Activated CD4-positive, alpha-beta T cell treated with anti-CD3 and anti-CD28 coated beads, Interleukin-2, amount 10 ng/mL, durations not matched to agents 24 days and 14 days (primary cell): Measurements from ENCODE around the gene RPS25. TPM values are rescaled to one million over a fixed set of nuclear protein-coding genes. Genes with fewer than 3 reads are reported as not detected.

ENCODE experiments used
- DNase-seq: peaks from one replicate; pipeline ENCODE4 v3.0.0; 2022
- H3K27ac Mint-ChIP-seq: one replicate; pipeline ENCODE4 v1.8.0; 2022; ENCODE audit warnings: mild to moderate bottlenecking, mixed read lengths
- H3K27me3 Mint-ChIP-seq: one replicate; pipeline ENCODE4 v1.8.0; 2022; ENCODE audit warnings: mixed read lengths
- H3K36me3 Mint-ChIP-seq: one replicate; pipeline ENCODE4 v1.8.0; 2022; ENCODE audit warnings: low read depth, mild to moderate bottlenecking, mixed read lengths
- H3K4me1 Mint-ChIP-seq: one replicate; pipeline ENCODE4 v1.8.0; 2021; ENCODE audit warnings: mixed read lengths
- H3K4me3 Mint-ChIP-seq: one replicate; pipeline ENCODE4 v1.8.0; 2022; ENCODE audit warnings: mild to moderate bottlenecking, moderate library complexity, mixed read lengths
- H3K9me3 Mint-ChIP-seq: one replicate; pipeline ENCODE4 v1.8.0; 2021; ENCODE audit warnings: mixed read lengths
- intact Hi-C: fragments of 100-400 bp; cut with micrococcal nuclease; formaldehyde crosslinking; loops from one replicate; pipeline ENCODE4 v1.15.1; 2023
- total RNA-seq: library from RNA; stranded (reverse); gene quantifications from 2 replicates; pipeline ENCODE4 v1.2.3, GENCODE V29; 2022

Gene RPS25
- total RNA-seq, 1 donor from 2014 or later: 1,641 TPM

GRCh38 chr11:119030029-119030328 is 11.8 kb upstream of the RPS25 start:
- Mint-ChIP-seq H3K27ac (peak overlapping the region; percentile 89), H3K27me3 (no peaks in the 10 kb centered on the region), H3K9me3 (no peaks in the 10 kb centered on the region), H3K4me3 (peak overlapping the region; percentile 83), H3K36me3 (peaks cover 11% of the 10 kb centered on the region), H3K4me1 (peaks cover 23% of the 10 kb centered on the region)
- no peak for DNase-seq
- intact Hi-C loops: loop anchor here (1.0 to 2.0 kb wide), 4 partner anchors 12 to 37 kb away; partner anchors contain the start of genes CENATAC, HYOU1, RPS25 and TRAPPC4

- peaks cover 15% of the 10 kb centered on the region for H3K36me3 Mint-ChIP-seq
- H3K4me3 Mint-ChIP-seq: peak overlapping the region; percentile 83
- no peaks in the 10 kb centered on the region for H3K27me3 Mint-ChIP-seq
- no peaks in the 10 kb centered on the region for H3K9me3 Mint-ChIP-seq
- H3K4me1 Mint-ChIP-seq: peaks cover 26% of the 10 kb centered on the region
- H3K27ac Mint-ChIP-seq: peak overlapping the region; percentile 89
- DNase-seq: no peak
- intact Hi-C loops: loop anchor here (1.0 to 2.0 kb wide), 4 partner anchors 11 to 37 kb away; partner anchors contain the start of genes CENATAC, HYOU1, RPS25 and TRAPPC4
Observed at GRCh38 chr11:119029340-119030028, 11.3 kb upstream of the RPS25 start.

- Mint-ChIP-seq H3K4me1 (peaks cover 29% of the 10 kb centered on the region), H3K36me3 (peaks cover 18% of the 10 kb centered on the region), H3K4me3 (peak overlapping the region; percentile 83), H3K9me3 (no peaks in the 10 kb centered on the region), H3K27me3 (no peaks in the 10 kb centered on the region), H3K27ac (peak overlapping the region; percentile 25)
- intact Hi-C loops: no loop called here
- DNase-seq: no peak
Observed at GRCh38 chr11:119029069-119029339, 10.9 kb upstream of the RPS25 start.

- H3K27me3 Mint-ChIP-seq: no peaks in the 10 kb centered on the region
- no peaks in the 10 kb centered on the region for H3K9me3 Mint-ChIP-seq
- DNase-seq: no peak
- H3K4me1 Mint-ChIP-seq: peaks cover 34% of the 10 kb centered on the region
- peak overlapping the region; percentile 25 for H3K27ac Mint-ChIP-seq
- intact Hi-C loops: no loop called here
- H3K4me3 Mint-ChIP-seq: peak overlapping the region; percentile 83
- H3K36me3 Mint-ChIP-seq: peaks cover 23% of the 10 kb centered on the region
Observed at GRCh38 chr11:119028346-119029068, 10.4 kb upstream of the RPS25 start.

- no peaks in the 10 kb centered on the region for H3K9me3 Mint-ChIP-seq
- H3K27ac Mint-ChIP-seq: no peak overlapping the region
- peaks cover 28% of the 10 kb centered on the region for H3K36me3 Mint-ChIP-seq
- H3K4me1 Mint-ChIP-seq: peaks cover 39% of the 10 kb centered on the region
- intact Hi-C loops: no loop called here
- DNase-seq: no peak
- no peaks in the 10 kb centered on the region for H3K27me3 Mint-ChIP-seq
- no peak overlapping the region for H3K4me3 Mint-ChIP-seq
Observed at GRCh38 chr11:119027561-119028345, 9.6 kb upstream of the RPS25 start.

- DNase-seq: no peak
- Mint-ChIP-seq H3K9me3 (no peaks in the 10 kb centered on the region), H3K4me1 (peaks cover 39% of the 10 kb centered on the region), H3K36me3 (peaks cover 31% of the 10 kb centered on the region), H3K4me3 (no peak overlapping the region), H3K27me3 (no peaks in the 10 kb centered on the region), H3K27ac (no peak overlapping the region)
- intact Hi-C loops: no loop called here
Observed at GRCh38 chr11:119026970-119027369, 8.8 kb upstream of the RPS25 start.

- Mint-ChIP-seq H3K4me3 (no peak overlapping the region), H3K36me3 (peaks cover 39% of the 10 kb centered on the region), H3K4me1 (peaks cover 44% of the 10 kb centered on the region), H3K27ac (no peak overlapping the region), H3K27me3 (no peaks in the 10 kb centered on the region), H3K9me3 (no peaks in the 10 kb centered on the region)
- intact Hi-C loops: no loop called here
- no peak for DNase-seq
Observed at GRCh38 chr11:119025978-119026766, 8.0 kb upstream of the RPS25 start.

- intact Hi-C loops: no loop called here
- peaks cover 45% of the 10 kb centered on the region for H3K4me1 Mint-ChIP-seq
Observed at GRCh38 chr11:119025541-119025940, 7.4 kb upstream of the RPS25 start.

GRCh38 chr11:119025099-119025473 is 6.9 kb upstream of the RPS25 start:
- no peak for DNase-seq
- intact Hi-C loops: no loop called here
- Mint-ChIP-seq H3K9me3 (no peaks in the 10 kb centered on the region), H3K27me3 (no peaks in the 10 kb centered on the region), H3K36me3 (peaks cover 44% of the 10 kb centered on the region), H3K27ac (peak overlapping the region; percentile 34), H3K4me1 (peaks cover 46% of the 10 kb centered on the region), H3K4me3 (no peak overlapping the region)

More at GRCh38 chr11:119025541-119025940, 7.4 kb upstream of the RPS25 start:
- no peaks in the 10 kb centered on the region for H3K27me3 Mint-ChIP-seq
- H3K9me3 Mint-ChIP-seq: no peaks in the 10 kb centered on the region
- H3K4me3 Mint-ChIP-seq: no peak overlapping the region
- H3K36me3 Mint-ChIP-seq: peaks cover 40% of the 10 kb centered on the region
- peak overlapping the region; percentile 34 for H3K27ac Mint-ChIP-seq
- no peak for DNase-seq

GRCh38 chr11:119024430-119025098 is 6.4 kb upstream of the RPS25 start:
- Mint-ChIP-seq H3K27me3 (no peaks in the 10 kb centered on the region), H3K36me3 (peaks cover 49% of the 10 kb centered on the region), H3K4me3 (no peak overlapping the region), H3K9me3 (no peaks in the 10 kb centered on the region), H3K4me1 (peaks cover 44% of the 10 kb centered on the region), H3K27ac (peak overlapping the region; percentile 67)
- no peak for DNase-seq
- intact Hi-C loops: no loop called here

- DNase-seq: no peak
- Mint-ChIP-seq H3K4me1 (peaks cover 37% of the 10 kb centered on the region), H3K9me3 (no peaks in the 10 kb centered on the region), H3K27me3 (no peaks in the 10 kb centered on the region), H3K27ac (peak overlapping the region; percentile 23), H3K4me3 (no peak overlapping the region), H3K36me3 (peaks cover 49% of the 10 kb centered on the region)
- intact Hi-C loops: no loop called here
Observed at GRCh38 chr11:119023741-119024140, 5.6 kb upstream of the RPS25 start.

GRCh38 chr11:119021631-119022030 is 3.5 kb upstream of the RPS25 start:
- Mint-ChIP-seq H3K27me3 (no peaks in the 10 kb centered on the region), H3K4me3 (peak overlapping the region; percentile 52), H3K27ac (peak overlapping the region; percentile 19), H3K4me1 (peaks cover 34% of the 10 kb centered on the region), H3K36me3 (peaks cover 66% of the 10 kb centered on the region), H3K9me3 (no peaks in the 10 kb centered on the region)
- intact Hi-C loops: no loop called here
- no peak for DNase-seq

- Mint-ChIP-seq H3K4me3 (peak overlapping the region; percentile 100), H3K4me1 (peaks cover 44% of the 10 kb centered on the region), H3K27ac (peak overlapping the region; percentile 99), H3K27me3 (no peaks in the 10 kb centered on the region), H3K9me3 (no peaks in the 10 kb centered on the region), H3K36me3 (peaks cover 74% of the 10 kb centered on the region)
- intact Hi-C loops: loop anchor here (5.0 kb wide), 2 partner anchors 93 to 228 kb away; partner anchors contain the start of genes BCL9L and DDX6
- DNase-seq: no peak
Observed at GRCh38 chr11:119019996-119020395, 1.9 kb upstream of the RPS25 start.
